H4 (cell line): ENCODE measurements around the gene ADAMTSL2. TPM values are rescaled to one million over a fixed set of nuclear protein-coding genes. Genes with fewer than 3 reads are reported as not detected.

Experiments used
- DNase-seq: peaks from one replicate; pipeline ENCODE4 v3.0.0-alpha.2; 2015; ENCODE audit warnings: low spot score
- total RNA-seq: library from RNA; depleted of rRNA; stranded (reverse); fragments of >200 nt; shearing (Covaris generic); gene quantifications from 2 replicates; pipeline ENCODE4 v1.2.3, GENCODE V29; 2014

ADAMTSL2 gene
- total RNA-seq, 1 experiment from 2014 or later: not detected

DNA sequence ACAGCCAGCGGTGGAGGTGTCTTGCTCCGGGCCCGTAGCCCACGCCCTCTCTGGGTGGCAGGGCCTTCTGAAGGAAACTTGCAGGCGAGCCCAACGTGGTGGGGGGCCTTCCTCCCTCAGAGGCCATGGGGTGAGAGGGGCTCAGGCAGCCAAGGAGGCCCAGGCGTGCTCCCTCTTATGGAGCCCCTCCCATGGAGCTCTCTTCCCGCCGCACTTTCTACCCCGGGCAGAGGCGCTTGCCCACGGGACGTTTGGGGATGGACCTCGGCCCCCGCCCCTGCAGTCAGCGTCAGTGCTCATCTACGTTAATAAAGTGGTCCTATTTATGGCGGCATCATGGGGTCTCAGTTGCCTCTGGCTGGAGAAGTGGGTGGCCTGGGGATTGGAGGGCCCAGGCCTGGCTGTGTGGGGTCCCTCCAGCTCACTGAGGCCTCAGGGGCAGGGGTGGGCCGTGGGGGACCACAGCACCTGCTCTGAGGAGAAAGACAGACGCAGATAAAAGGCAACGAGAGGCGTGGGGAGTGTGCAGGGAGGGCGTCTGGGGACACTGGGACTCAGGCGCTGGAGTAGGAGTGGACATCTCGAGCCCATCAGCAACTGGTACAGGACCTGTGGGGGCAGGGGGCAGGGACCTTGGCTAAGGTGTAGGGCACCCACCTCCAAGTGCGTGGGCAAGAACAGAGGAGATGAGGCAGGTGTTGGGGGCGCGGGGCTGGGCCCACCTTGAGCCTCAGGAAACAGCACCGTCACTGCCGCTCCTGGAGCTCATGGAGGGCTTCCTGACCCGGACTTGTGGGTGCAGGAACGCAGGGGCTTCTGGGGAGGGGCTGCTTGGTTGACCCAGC lies 40.9 kb downstream of the ADAMTSL2 start:
- no peak for DNase-seq

GRCh38 chr9:133576031-133576874 lies 41.7 kb downstream of the ADAMTSL2 start:
- no peak for DNase-seq

GRCh38 chr9:133576875-133577736 lies 42.6 kb downstream of the ADAMTSL2 start:
- DNase-seq: no peak

DNA sequence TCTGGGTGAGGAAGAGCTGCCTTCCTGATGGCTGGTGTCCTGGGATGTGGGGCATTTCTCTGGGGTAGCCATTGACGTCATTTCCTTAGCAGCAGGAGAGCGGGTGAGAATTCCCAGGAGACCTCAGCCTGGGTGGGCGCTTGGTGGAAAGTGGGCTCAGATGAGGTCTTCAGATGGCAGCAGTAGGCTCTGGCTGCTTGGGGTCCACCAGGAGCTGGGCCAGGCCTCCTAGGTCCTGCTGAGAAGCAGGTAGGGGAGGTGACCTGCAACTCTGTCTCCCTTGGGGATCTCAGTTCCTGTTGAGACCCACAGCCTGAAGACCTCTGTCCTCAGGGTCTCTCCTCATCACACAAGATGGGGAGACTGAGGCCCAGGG lies 43.2 kb downstream of the ADAMTSL2 start:
- DNase-seq: no peak

DNA sequence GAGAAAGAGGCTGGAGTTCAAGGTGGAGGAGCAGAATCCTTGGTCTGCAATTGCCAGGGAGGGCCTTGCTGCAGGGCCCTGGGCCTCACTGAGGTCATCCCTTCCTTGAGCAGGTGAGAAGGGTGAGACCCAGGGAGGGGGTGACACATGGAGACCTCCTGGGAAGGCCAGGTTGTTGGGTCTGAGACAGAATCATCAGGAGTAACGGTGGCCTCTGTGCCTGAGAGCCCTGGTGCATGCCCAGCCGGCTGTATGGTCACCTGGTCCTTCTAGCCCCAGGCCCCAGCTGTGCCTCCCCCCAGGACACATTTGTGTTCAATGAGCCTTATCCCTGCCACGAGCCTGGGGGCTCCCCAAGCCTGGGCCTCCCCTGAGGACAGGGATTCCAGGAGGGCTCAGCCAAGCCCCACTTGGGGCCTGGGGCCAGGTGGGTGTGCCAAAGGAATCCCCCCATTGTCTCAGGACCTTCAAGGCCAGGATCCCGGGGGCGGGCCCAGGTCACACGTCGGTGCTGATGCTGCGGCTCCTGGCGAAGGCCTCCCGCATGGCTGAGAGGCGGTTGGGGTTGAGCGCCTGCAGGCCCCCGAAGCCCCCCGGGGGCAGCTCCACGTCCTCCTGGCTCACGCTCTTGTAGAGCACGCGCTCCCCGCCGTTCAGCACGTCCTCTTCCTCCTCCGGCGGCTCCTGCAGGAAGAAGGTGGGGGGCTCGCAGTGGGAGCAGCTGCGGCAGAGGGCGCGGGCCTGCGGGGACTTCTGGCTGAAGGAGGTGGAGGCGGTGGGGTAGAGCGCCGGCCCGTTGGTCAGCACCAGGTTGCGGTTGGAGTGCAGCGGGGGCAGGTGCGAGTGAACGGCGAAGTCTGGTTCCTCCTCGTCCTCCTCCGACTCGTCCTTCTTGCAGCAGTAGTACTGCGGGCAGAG lies 44.3 kb downstream of the ADAMTSL2 start:
- DNase-seq: no peak

GRCh38 chr9:133579601-133580418 lies 45.3 kb downstream of the ADAMTSL2 start:
- no peak for DNase-seq

GRCh38 chr9:133580419-133580738 lies 45.9 kb downstream of the ADAMTSL2 start:
- no peak for DNase-seq

- no peak for DNase-seq
Observed at GRCh38 chr9:133581011-133581410, 46.5 kb downstream of the ADAMTSL2 start.

DNA sequence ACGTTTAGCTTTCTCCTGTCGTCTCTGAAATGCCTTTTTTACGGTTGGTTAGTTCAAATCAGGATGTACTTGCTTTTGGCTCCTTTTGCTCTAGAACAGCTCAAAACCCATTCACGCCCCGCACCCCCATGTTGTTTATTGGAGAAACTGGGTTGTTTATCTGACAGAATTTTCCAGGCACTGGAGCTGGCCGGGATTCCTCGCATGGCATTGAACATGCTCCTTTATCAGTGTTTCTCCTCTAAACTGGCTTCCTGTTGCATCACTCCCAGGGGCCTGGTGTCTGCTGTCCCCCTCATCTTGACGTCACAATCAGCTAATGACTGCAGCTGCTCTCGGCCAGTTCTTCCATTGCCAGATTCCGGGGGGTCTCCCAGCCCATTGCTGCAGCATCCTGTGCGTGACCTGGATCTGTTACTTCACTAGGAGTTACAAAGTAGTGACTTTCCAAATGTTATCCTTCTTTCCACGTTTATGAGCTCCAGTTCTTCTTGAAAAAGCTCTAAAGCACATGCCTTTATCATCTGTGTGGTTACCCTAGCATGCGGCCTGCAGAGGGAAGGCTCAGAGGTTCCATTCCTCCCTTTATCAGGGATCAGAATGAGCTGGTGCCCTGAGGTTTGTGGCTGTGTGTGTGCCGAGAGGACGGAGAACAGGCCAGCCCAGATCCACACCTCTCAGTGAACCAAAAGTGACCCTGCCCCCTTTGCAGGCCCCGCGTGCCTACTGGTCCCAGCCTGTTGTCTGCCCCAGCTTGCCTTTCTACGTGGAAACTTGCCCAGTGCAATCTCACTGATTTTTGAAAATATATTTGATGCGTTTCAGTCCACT lies 47.2 kb downstream of the ADAMTSL2 start:
- DNase-seq: no peak

DNA sequence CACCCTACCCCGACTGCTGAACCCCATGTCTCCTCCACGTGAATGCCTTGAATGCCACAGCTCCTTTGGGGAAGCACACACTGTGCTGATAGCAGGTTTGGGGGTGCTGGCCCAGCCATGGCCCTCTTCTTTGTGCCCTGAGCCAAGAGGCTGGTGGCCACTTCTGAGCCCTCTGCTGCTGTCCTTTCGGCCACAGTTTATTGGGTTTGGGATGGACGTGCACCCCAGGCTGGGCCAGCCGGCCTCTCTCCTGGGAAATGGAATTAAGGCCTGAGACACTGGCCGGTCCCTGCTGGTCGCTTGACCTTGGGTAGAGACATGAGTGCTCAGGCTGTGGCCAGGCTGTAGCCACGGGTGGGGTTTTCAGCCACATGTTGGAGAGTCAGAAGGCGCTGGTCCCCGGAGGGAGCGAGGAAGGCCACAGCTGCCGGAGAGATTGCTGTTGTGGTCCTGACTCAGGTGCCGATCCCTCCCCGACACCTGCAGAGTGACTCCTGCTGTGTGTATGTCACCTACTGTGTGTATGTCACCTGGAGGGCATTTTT lies 48.1 kb downstream of the ADAMTSL2 start:
- DNase-seq: no peak

DNA sequence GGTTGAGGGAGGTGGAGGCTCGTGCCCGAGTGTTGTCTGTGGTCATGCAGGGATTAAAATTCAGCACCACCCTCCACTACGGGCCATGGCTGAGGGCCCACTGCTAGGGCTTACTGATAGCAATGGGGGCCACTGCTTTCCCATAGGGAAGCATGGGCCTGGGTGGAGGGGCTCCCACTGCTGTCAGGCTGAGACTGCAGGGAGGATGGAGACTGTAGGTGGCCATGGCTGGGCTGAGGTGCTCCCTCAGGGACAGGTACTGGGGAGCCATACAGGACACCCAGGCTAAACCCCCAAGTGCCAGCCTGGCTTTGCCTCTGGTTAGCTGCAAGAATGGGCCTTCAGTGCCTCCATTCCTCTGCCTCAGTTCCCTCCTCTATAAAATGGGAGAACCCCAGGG lies 48.6 kb downstream of the ADAMTSL2 start:
- DNase-seq: no peak

- no peak for DNase-seq
Observed at GRCh38 chr9:133583586-133583985, 49.1 kb downstream of the ADAMTSL2 start.

DNA sequence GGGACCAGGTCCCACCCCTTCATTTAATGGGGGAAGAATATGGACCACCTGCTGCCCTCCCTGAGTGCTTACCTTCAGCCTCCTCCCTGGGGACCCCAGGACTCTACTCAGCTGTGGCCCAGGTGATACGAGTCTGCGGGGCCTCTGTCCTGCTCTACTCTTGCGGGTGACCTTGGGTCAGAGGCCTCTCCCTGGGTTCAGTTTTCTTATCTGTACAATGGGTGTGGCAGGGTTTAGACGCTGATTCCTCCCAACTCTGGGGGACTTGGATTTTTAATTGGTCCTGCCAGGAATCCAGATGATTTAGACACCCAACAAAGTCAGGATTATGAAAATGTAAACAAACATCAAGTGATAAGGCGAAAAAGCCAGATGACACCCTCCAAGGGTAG lies 49.7 kb downstream of the ADAMTSL2 start:
- DNase-seq: no peak

DNA sequence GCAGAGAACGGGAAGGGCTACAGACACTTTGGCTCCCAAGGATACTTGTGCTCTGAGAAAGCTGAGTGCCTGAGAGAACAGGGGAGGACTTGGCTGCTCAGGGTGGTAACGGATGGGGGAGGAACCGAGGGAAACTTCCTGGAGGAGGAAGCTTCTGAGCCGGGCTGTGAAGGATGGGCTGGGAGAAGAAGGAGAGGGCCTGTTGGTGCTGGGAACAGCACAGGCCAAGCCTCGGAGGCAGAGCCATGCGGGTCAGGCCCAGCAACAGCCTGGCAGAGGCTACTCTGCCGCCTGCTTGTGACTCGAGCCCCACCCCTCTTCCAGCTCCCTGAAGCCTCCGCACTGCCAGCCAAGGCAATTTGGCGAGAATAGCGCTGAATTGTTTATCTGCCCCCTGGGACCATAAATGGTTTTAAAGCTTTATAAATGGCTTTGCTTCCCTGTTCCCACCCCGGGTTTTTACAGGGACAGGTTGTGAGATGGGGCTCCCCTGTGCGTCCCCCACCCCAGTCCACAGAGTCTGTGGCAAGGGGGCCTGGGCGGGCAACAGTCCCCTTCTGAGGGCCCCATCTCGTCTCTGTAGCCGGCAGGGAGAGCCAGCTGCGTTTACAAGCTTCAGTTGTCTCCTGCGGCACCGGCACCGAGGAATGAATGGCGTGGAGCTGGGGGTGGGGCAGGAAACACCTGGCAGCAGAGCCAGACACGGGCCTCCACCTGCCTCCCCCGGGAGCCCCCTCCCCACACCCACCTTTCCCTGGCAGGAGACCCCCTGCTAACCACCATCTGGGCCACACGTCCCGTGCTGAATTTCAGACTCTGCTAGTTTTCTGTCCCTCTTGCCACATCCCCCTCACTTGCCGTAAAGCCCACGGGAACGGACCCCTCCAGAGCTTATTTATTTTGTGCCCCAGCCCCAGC lies 50.3 kb downstream of the ADAMTSL2 start:
- DNase-seq: no peak

- DNase-seq: no peak
Observed at GRCh38 chr9:133585481-133586351, 51.2 kb downstream of the ADAMTSL2 start.

GRCh38 chr9:133587051-133587450 lies 52.5 kb downstream of the ADAMTSL2 start:
- no peak for DNase-seq

GRCh38 chr9:133587466-133587865 lies 53.0 kb downstream of the ADAMTSL2 start:
- no peak for DNase-seq
